Right renal cortex interstitium (tissue), 3 donors: ENCODE measurements around the gene MGP. TPM values are rescaled to one million over a fixed set of nuclear protein-coding genes. Genes with fewer than 3 reads are reported as not detected.
A peak's percentile ranks its signal among the peaks of the same experiment; 100 is the strongest.

Experiments used
- DNase-seq, 3 donors: peaks; one replicate each; pipeline ENCODE4 v3.0.0-alpha.2; 2013; ENCODE audit warnings: low read depth in 3 of 3, low spot score in 2 of 3
- polyA plus RNA-seq, 3 donors: library from polyadenylated mRNA; unstranded; fragments of 120-200 nt; gene quantifications; one replicate each; pipeline ENCODE4 v1.2.1, GENCODE V29; 2013; ENCODE audit not compliant: insufficient read length in 3 of 3

Gene MGP
- polyA plus RNA-seq, 3 donors = 38.2 to 54.6 (median 47.2) TPM

DNA sequence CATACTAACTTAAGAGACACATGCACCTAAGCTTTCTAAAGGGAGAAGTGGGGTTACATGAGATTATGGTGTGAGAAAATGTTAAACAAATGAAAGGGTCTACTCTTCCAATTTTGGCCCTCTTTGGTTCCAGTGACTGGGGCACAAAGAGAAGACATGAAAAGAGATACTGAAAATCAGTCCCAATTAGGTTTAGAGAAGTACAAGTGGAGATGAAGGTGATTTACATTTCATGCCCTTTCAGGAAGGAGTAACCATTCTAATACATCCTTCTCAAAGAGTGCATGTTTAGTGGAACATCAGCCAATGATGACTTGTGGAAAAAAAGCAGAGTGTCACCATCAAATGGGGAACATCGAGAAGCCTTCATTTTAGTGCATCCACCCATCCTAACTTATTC is 14.4 kb downstream of the MGP start:
- no peak for DNase-seq

DNA sequence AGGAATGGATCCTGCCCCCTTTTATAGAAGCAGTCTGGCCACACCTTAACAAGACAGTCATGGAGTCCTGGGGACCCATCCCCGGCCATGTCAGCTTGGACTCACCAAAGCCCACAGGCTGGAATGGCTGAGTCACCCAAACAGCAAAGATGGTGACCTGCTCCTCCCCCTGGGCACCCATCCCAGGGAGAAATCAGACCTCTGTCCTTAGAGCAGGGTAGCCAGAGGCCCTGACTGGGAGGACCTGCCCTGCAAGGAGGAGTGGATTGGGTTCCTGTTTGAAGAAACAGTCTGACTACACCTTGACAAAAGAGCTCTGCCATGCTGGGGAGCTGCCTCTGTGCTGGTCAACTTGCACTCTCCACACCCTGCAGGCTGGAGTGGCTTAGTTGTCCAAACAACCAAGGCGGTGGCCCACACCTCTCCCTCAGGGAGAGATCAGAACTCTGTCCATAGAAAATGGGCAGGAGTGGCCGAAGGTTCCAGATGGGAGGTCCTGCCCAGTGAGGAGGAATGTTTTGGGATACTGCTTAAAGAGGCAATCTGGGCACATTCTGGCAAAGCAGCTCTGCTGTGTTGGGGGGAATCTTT is 16.6 kb downstream of the MGP start:
- DNase-seq = no peak

DNA sequence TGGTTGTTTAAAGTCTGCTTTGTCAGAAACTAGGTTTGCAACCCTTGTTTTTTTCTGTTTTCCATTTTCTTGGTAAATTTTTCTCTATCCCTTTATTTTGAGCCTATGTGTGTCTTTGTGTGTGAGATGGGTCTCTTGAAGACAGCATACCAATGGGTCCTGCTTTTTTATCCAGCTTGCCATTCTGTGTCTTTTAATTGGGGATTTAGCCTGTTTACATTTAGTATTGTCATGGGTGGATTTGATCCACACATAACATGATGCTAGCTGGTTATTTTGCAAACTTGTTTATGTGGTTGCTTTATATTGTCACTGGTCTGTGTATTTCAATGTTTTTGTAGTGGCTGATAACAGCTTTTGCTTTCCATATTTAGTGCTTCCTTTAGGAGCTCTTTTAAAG is 25.2 kb downstream of the MGP start:
- DNase-seq = no peak

DNA sequence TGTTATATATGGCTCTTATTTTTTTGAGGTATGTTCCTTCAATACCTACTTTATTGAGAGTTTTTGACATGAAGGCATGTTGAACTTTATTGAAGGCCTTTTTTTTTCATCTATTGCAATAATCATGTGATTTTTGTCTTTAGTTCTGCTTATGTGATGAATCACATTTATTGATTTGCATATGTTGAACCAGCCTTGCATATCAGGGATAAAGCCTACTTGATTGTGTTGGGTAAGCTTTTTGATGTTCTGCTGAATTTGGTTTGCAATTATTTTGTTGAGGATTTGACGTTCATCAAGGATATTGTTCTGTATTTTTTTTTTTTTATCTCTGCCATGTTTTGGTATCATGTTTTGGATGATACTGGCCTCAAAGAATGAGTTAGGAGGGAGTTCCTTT is 27.1 kb downstream of the MGP start:
- DNase-seq = no peak

DNA sequence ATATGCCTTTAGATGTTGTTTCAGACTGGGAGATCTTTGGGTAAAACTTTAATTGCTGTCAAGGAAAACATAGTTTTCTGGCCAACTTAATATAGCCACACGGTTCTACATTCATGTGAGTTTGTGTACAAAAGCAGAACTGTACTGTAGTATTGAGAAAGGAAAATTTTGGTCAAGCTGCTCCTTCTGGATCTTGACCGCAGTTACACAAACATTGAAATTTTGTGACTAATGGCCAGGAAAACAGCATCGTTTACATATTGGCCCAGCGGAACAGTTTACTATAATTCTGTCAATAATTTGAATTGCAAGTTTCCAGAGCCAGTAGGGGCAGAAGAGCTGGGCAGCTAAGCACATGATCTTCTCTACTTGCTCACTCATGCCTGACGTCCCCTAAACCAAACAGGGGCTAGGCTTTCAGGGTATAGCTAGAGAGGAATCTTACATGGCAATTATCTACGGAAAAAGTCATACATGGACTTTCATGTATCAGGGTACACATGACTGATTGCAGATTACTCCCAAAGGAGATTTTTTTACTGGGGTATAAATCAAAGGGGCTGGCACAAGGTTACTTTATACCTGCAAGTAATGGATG is 31.0 kb downstream of the MGP start:
- no peak for DNase-seq

DNA sequence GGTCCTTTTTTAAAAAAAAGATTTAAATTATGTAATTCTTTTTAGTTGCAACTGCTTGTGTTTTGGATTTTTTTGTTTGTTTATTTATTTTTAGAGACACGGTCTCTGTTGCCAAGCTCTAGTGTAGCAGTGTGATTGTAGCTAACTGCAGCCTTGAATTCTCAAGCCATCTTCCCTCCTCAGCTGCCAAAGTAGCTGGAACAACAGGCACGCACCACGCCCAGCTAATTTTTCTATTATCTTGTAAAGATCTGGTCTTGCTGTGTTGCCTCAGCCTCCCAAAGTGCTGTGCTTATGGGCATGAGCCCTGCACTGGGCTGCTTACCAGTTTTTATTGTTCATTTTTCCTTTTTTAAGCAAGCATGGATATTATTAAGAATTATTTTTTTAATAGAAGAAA is 31.7 kb downstream of the MGP start:
- DNase-seq = no peak

DNA sequence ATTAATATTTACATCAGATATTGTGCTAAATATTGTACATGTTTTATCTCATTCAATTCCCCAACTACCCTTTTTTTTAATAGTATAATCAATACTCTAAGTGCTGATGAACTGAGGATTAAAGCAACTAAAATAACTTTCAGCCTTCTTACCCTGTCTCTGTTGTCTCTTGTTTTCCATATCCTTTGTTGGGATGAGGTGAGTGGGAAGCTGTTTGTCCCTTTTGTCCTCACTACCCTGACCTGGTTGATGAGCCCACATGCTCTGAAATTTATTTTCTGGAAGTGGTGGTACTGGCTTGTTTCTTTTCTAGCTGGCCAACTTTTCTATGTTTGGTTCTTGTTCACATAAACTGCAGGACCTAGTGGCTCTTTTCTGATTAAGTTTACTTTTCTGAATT is 32.8 kb downstream of the MGP start:
- DNase-seq = no peak

DNA sequence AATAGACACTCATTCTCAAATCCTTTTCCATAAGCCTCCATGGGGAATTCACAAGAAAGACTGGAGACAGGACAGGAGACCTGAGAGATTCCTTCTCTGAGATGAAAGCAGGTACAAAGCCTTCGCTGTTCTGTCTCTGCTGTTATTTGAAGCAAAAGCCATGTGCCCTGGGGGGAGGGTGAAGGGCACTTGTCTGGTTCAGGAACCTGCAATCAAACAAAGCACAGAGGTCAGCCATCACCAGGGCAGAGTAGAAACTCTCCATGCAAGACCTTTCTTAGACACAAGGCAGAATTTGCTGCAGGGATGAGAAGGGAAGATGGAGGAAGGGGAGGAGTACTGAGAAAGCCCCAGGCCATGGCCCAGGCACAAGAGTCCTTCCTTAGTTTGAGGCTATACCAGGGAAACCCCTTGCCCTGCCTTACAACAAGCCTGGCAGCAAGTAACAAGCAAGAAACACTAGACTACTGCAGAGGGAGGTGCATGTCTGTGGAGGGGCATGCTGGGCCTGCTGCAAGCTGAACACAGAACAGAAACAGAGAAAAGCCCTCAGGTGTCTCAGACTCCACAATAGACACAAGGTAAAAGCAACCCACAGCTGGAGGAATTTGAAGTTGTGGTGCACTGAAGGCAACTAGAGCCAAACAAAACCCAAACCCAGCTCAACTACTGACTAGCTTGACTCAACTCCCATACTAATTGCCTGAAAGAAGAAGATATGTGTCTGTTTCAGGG is 34.6 kb downstream of the MGP start:
- DNase-seq = no peak

DNA sequence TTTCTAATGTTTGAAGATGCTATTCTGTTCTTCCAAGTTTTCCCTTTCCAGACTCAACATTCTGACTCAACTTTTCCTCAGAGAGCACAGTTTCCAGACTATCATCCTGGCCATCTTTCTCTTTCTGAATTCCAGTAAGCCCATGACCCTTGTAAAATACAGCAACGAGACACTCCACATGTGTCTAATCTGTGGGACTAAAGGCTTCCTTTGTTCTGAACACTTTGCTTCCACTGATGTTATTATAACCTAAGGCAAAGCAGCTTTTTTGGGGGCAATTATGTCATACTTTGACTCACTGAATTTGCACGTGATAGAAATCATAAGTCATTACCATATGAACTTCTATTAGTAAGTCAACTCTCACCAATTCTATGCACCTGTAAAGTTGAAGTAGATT is 36.0 kb downstream of the MGP start:
- no peak for DNase-seq

DNA sequence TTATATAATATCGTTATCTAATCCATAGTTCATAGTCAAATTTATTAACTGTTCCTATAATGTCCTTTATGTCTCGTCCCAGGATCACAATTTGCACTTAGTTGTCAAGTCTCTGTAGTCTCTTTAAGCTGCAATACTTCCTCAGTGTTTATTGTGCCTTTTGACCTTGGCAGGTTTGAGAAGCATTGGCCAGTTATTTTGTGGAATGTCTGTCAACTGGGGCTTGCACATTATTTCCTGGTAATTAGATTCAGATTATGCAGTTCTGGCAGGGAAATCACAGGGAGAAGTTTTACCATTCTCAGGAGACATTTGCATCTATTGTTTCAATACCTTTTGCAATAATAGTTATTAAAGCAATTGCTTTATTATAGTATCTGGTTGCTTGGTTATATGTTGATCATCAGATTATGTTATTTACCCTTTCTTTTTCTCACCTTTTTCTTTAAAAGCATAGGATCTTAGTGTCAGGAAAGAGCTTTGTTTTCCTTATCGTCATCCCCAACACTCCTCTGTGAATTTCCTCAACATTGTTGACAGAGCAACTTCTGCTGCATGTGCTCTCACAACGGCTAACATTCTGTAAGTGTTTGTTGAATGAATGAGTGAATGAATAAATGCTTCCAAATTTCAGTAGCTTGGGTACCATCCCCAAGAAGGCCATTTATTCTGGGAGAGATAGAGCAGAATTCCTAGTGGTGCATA is 38.6 kb downstream of the MGP start:
- no peak for DNase-seq

DNA sequence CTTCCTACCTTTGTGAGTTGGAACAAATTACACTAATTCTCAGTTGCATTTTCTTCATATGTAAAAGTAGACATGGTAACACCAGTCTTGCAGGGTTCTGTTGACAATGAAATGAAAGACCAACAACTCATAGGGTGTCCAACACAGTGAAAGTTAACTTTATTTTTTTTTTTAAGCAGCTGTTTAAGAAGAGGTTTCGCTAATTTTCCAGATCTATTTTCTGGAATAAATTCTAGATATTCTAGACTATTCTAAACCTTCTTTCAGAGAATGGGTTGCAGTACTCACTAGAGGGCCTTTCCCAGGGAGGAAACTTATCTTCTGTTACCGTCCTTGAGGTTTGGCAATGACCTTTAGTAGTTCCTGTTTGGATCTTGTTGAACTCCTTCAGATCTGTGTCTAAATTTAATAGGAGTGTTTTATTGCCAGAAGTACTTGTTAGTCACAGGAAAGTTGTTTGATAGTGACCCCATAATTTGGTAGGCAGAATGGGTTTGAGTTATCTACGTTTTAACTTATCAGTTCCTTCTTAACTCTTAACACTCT is 39.5 kb downstream of the MGP start:
- DNase-seq = no peak

DNA sequence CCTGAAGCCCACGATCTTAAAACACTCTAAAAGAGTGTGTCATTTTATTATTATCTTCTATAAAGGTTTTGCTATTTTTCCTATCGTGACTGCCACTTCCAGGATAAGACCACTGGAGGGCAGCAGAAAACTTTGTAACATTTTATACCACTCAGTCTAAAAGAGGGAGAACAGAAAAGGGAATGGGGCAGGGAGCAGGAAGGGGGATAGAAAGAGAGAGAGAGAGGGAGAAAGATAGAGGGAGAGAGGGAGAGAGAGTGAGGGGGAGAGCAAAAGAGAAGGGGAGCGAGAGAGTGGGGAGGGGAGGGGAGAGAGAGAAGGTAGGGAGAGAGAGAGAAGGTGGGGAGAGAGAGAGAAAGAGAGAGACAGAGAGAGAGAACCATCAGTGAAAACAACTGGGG is 40.3 kb downstream of the MGP start:
- DNase-seq = peak in 2 of 3 donors; percentile 56 to 59

DNA sequence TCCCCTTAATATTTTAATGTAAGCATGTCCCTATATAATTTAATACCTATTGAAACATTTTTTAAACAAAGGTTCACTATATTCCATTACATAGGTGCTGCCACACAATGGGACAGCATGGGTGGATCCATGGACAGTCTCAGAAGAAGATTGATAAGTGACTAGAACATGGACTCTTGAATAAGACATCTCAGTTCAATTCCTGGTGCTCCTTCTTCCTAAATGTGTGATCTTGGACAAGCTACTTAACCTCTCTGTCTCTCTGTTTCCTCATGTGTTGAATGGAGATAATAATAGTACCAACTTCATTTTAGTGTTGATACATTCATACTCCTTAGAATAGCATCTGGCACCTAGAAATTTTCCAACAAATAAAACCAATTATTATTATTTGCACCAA is 41.3 kb downstream of the MGP start:
- DNase-seq = no peak

DNA sequence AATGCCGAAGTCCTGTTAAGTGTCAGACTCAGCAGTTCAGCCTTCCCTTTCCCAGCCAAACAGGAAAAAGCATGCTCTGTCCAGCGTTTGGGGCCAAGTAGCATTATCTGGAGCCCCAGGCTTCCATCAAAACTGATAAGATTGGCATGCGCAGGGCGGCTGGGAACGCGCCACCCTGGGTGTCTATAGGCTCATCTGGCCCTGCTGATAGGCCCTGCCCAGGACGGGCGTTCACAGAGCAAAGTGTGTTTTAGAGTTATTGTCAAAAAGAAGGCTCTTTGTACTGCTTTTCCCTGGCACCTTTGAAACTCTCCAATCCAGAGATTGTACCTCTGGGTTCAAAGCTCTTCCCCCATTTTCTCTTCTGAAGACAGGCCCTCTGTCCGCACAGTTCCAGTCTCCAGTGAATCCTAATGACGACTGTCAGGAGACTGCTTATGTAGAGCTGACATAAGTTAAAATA is 42.2 kb downstream of the MGP start, which contains the start of gene ART4:
ART4 (minus strand) TSS at position 102 of the 463 bp plus-strand sequence. CDS start 413 bp downstream, outside the sequence.
- no peak for DNase-seq

DNA sequence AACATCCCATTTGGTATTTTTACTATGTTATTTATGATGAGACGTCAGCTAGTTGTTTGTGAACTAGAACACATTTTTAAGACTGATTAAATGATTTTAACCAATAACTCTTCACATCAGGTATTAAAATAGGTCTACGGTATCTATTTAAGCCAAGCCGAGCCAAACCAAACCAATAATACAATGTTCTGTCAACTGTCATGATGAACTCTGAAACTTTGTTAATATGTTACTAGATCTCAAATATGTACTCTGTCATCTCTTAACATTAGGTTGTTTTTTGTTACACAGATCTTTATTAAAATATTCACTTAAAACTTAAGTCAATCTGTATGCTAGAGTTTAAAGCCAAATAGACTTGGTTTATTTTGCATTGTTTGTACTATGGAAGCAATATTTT is 43.3 kb downstream of the MGP start:
- no peak for DNase-seq

DNA sequence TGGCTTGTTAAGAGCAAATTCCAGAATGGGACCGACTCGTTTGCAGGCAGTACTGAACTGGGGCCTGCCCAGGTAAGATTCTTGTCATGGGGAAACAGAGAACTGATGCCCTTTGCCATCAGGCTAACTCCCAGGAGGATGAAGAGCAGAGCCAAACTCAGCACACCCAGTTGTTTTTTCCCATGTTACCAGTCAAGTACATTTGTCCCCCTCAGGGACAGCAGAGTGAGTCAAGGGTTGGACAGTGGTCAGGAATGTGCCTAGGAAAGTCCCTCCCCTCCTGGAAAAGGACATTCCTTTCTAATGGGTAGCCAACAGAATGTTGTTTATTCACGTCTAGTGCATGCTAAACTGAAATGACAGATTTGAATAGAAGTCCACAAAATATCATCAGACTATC is 43.9 kb downstream of the MGP start:
- DNase-seq = no peak

DNA sequence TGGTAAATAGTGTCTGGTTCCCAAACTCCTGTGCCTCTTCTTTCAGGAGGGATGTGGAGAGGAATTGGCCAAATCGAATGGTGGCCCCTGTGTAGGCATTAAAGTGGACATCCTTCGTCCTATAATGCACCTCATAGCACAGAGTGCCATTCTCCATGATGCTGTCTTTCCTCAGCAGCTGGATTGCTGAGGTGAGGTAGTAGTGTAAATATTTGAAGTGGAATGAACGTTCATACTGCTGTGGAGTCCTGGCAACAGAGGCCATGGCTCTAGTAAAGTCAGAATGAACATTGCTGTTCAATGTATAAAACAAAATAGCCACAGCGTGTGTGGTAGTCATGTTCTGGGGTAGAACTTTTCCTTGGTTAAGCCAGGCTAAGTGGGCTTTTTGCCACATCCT is 45.0 kb downstream of the MGP start:
- no peak for DNase-seq

DNA sequence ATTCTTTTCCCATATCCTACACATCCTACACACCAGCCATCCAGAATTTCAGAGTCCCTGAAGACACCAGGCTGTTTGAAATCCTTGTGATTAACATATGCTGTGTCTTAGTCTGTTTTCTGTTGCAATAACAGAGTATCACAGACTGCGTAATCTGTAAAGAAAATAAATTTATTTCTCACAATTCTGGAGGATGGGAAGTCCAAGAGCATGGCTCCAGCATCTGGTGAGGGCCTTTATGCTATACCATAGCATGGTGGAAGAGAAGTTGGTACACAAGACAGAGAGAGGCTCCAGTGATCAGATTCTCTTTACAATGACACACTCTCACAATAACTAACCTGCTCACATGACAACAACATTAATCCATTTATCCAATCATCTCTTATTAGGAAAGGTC is 46.4 kb downstream of the MGP start:
- DNase-seq = no peak

DNA sequence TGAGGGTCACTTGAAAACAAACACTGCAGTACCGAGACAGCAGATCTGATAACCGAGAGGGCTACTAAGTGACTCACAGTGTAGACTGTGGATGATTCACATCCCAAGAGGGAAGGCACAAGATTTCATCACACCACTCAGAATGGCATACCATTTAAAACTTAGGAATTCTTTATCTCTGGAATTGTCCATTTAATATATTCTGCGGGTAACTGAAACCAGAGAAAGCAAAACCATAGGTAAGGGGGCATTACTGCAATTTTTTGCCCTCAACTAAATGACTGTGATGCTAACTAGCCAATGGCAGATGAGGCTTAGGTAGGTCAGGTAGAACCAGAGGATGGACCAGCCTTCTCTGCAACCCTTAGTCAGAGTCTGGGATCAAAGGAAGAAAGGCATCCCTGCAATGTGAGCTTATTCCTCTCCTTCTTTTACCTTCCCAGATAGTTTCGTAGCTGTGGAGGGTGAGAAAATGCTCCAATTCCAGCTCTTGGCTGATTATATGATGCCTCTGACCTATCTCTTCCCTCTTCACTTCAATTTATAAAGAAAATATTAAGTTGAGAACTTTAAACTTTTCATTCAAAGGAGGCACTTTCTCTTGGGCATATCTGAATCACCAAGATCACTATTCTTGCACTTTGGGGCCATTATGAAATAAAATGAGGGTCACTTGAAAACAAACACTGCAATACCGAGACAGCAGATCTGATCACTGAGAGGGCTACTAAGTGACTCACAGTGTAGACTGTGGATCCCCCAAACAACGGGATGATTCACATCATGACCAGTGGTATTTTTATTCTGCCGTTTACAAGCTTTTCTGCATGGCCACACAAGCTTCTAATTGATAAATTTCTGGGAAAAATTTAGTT is 49.1 kb downstream of the MGP start:
- no peak for DNase-seq

DNA sequence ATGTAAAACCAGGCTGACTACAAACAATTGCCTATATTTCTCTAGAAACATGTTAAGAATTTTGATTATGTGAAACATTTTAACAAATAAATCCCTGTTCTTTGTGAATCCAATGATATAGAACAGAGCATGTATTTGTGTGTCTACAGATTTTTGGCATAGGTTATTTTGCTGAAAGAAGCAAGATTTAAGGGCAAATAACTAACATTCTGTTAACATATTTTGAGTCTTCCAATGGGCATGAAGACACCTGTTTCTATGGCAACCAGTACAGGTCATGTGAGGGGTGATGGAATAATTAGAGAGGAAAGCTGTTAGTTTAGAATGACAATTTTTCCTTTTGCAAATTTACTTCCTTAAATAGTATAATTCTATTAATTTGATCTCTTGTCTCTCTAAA is 51.1 kb downstream of the MGP start:
- no peak for DNase-seq
